ENCODE measurements around the gene ZNF610.
A peak's percentile ranks its signal among the peaks of the same experiment; 100 is the strongest.

GRCh38 chr19:52296773-52297600, 39.1 kb upstream of the ZNF610 start, which contains the start of gene ZNF480:
- peak; percentile 80 for TF ChIP-seq POLR2AphosphoS5 (IDR thresholded peaks at IDR 0.05; ENCODE audit: borderline replicate concordance, low read depth, low read length)
- TF ChIP-seq EZH2 (IDR thresholded peaks at IDR 0.05) = no peak

All from SK-N-MC (cell line).